SH-SY5Y (cell line): ENCODE data around the gene SPRED2.

ENCODE experiments used
- GATA2 ChIP-seq: IDR thresholded peaks from 2 replicates; pipeline ENCODE4 v1.6.1; 2011; ENCODE audit warnings: mild to moderate bottlenecking, low read depth, low read length
- GATA3 ChIP-seq: IDR thresholded peaks from 2 replicates; pipeline ENCODE4 v1.6.1; 2011; ENCODE audit warnings: low read depth, mild to moderate bottlenecking, low read length, moderate library complexity

DNA sequence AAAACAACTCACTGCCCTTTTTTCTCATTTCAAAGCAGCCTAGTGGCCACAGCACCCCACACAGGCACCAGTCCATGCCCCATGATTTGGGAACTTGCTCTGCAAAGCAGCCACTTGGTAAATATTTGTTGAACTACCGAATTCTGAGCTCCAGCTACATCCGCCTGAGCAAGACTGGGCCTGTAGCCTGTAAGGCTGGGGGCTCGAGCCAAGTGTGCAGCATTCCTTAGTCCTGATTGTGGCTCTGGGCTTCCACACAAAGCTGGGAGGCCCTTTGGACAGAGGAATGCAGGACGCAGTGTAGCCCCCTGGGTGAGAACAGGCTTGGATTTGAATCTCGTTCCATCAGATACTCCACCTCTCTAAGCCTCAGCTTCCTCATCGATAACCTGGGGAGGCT is 116.3 kb downstream of the SPRED2 start:
- TF ChIP-seq GATA3, result no peak
- TF ChIP-seq GATA2, result no peak
